DOHH2 (cell line): ENCODE results near the gene TMEM217.
"Not testable (repeated sequence)": the region's sequence is repeated elsewhere in the genome, so short reads cannot be mapped to it uniquely, and the experiment has no call there.

Source experiments
- EZH2phosphoT487 ChIP-seq: fragments of 200-600 bp; sonication (generic); IDR thresholded peaks from 2 replicates; pipeline ENCODE4 v1.6.1; 2017; ENCODE audit warnings: borderline replicate concordance, mild to moderate bottlenecking, antibody characterized with exemption, low read length, moderate library complexity, mixed read lengths
- TF ChIP-seq, protein P1 (sequence below): fragments of 200-600 bp; sonication (generic); IDR thresholded peaks from one replicate; pipeline ENCODE4 v1.5.1; 2014; ENCODE audit warnings: antibody characterized with exemption, mild to moderate bottlenecking, low read depth, low read length; ENCODE audit not compliant: poor library complexity, severe bottlenecking

DNA sequence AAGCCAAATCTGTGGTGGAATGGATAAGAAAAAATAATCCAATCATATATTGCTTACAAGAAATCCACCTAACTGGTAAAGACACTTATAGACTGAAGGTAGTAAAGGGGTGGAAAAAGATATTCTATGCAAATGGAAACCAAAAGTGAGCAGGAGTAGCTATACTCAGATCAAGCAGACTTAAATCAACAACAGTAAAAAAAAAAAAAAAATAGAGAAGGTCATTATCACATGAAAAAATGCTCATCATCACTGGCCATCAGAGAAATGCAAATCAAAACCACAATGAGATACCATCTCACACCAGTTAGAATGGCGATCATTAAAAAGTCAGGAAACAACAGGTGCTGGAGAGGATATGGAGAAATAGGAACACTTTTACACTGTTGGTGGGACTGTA is 63.1 kb downstream of the TMEM217 start:
- TF ChIP-seq, protein P1, sequence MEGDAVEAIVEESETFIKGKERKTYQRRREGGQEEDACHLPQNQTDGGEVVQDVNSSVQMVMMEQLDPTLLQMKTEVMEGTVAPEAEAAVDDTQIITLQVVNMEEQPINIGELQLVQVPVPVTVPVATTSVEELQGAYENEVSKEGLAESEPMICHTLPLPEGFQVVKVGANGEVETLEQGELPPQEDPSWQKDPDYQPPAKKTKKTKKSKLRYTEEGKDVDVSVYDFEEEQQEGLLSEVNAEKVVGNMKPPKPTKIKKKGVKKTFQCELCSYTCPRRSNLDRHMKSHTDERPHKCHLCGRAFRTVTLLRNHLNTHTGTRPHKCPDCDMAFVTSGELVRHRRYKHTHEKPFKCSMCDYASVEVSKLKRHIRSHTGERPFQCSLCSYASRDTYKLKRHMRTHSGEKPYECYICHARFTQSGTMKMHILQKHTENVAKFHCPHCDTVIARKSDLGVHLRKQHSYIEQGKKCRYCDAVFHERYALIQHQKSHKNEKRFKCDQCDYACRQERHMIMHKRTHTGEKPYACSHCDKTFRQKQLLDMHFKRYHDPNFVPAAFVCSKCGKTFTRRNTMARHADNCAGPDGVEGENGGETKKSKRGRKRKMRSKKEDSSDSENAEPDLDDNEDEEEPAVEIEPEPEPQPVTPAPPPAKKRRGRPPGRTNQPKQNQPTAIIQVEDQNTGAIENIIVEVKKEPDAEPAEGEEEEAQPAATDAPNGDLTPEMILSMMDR = not testable (repeated sequence)
- TF ChIP-seq EZH2phosphoT487 = not testable (repeated sequence)
